Left ventricle myocardium superior (tissue), 1 donor: ENCODE measurements around the gene LRP4. TPM values are rescaled to one million over a fixed set of nuclear protein-coding genes. Genes with fewer than 3 reads are reported as not detected.
A peak's percentile ranks its signal among the peaks of the same experiment; 100 is the strongest.
"Not testable (repeated sequence)": the region's sequence is repeated elsewhere in the genome, so short reads cannot be mapped to it uniquely, and the experiment has no call there.

ENCODE experiments used
- ATAC-seq: fragments of 200-7000 bp; cut with Tn5 transposase; one replicate; pipeline ENCODE4 v1.9.1; 2020; ENCODE audit warnings: mild to moderate bottlenecking, moderate library complexity
- DNase-seq: peaks from one replicate; pipeline ENCODE4 v3.0.0-alpha.2; 2020
- intact Hi-C: fragments of 100-400 bp; cut with micrococcal nuclease; formaldehyde crosslinking; loops from one replicate; pipeline ENCODE4 v1.11.0; 2022
- total RNA-seq: library from RNA; stranded (reverse); fragmentation: NEBNext Ultra II Directional; extraction: Animal tissue kit (Norgen Biotek cat#: 25700); gene quantifications from one replicate; pipeline ENCODE4 v1.2.1, GENCODE V29; 2021
- donor health status: DM: no; HTN: yes; CAD: no; lungs with severe emphysema.

Gene LRP4
- total RNA-seq, 1 donor from 2014 or later = 21.9 TPM

DNA sequence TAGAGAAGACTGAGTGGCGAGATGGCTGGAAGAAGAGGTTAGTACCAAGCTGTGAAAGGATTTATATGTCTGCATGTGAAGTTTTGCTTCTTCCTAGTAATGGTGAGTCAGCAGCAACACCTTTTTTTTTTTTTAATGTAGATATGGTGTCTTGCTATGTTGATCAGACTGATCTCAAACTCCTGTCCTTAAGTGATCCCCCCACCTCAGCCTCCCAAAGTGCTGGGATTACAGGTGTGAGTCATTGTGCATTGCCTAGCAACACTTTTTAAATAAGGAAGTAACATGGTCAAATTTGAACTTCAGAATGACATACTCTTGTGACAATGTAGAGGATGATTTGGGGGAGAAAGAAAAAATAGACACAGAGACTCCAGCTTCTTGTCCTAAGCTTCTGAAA lies 11.7 kb upstream of the LRP4 start:
- intact Hi-C loops = no loop called here
- DNase-seq = no peak
- no peak for ATAC-seq

DNA sequence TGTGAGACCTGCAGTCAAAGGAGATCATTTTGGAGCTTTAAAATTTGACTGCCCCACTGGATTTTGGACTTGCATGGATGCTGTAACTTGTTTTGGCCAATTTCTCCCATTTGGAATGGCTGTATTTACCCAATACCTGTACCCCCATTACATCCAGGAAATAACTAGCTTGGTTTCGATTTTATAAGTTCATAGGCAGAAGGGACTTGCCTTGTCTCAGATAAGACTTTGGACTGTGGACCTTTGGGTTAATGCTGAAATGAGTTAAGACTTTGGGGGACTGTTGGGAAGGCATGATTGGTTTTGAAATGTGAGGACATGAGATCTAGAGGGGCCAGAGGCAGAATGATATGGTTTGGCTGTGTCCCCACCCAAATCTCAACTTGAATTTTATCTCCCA lies 10.4 kb upstream of the LRP4 start:
- intact Hi-C loops, ATAC-seq, DNase-seq: not testable (repeated sequence)

DNA sequence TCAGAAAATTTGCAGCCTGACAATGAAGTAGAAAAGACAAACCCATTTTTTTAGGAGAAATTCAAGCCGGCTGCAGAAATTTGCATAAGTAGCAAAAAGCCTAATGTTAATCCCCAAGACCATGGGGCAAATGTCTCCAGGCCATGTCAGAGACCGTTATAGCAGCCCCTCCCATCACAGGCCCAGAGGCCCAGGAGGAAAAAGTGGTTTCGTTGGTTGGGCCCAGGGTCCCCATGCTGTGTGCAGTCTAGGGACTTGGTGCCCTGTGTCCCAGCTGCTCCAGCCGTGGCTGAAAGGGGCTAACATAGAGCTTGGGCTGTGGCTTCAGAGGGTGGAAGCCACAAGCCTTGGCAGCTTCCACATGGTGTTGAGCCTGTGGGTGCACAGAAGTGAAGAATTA lies 9.6 kb upstream of the LRP4 start:
- intact Hi-C loops, DNase-seq, ATAC-seq: not testable (repeated sequence)

DNA sequence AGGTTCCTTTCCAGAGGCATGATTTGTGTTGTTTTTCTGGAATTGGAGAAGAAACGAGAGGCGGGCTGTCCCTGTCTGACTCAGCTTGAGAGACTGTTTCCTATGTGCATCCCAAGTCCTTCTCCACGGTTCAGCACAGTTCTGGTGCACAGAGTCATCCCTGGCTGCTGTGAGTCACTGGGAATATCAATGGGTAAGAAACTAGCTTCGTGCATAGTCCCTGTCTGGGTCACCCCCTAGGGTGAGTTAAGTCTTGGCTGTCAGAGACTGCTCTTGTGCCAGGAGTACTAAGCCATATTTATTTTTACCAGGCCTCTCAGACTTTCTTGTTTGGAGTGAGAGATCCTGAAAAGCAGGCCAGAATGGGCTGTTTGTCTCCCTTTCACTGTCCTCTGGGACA lies 2.4 kb upstream of the LRP4 start:
- DNase-seq (no peak), ATAC-seq (peak; percentile 59)
- intact Hi-C loops = no loop called here

DNA sequence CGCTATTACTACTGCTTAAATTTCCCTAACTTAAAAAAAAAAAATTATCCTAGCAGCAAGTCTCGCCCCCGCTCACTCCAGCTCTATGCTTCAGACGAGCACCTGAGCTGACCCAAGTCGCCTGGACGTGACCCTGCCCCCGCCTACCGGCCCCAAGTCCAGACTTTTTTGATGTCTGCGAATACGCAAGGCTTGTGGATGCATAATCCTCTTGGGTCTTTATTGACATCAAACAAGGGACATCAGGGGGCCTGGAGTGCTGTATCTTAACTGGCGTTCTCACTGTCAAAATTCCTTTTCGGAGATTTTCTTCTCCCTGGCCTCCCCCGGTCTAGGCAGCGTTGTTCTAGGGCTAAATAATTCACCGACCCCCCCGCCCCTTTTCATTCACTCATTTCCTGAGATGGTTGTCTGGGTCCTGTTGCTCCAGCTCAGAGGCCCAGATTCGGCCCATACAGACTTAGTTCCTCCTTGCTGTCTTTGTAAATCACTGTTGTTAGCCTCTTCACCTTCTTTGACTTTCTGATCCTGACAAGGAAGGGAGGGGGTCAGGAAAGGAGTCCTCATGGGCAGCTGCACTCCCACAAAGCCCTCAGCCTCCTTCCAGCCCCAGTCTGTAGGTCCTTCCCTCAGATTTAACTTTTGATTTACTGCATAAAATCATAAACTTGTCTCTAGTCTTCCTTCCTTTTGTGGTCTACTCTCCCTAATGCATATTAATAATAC lies 601 bp upstream of the LRP4 start:
- intact Hi-C loops = no loop called here

DNA sequence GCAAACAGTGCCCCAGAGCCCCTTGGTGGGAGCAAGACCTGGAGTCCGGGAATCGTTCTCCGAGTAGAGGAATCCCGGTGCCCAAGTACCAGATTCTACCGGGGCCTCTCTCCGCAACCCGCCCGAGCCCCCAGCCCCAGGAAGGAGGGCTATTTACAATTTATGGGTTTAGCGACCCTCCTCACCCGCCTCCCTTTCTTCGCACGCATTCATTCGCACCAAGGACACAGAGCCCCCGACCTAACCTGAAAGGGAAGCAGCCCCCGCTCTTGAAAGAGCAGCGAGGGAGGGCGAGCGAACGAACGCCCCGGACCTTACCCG lies 628 bp downstream of the LRP4 start:
- intact Hi-C loops = no loop called here
- no peak for ATAC-seq
- no peak for DNase-seq

More for the DNA sequence above, 601 bp upstream of the LRP4 start:
- no peak for ATAC-seq
- no peak for DNase-seq

DNA sequence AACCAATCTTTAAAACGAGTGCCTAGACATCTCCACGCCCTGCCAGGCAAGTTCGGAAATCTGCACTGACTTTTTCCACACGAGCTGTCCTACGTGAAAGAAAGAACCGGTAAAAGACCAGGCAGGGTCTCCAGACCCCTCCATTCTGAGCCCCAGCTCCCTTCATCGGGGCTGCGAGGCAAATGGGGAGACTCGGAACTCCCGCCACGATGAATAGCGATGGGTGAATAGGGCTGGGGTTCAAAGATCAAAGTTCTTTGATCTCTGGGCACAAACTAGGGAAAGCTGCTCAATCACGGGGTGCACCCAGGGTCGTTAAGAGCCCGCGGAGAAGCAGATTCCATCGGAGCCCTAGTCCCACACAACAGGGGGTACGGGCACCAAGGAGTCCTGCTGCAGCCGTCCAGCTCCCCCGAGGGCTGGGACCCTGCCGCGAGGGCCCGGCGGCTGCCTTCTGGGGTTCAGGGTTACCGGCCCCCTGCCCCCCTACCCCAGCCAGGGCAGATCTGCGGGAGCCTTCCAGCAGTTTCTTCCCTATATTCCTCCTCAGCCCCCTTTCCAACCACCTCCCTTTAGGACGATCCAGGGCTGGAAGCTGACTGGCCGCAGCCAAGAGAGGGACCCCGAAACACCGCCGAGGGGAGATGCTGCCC lies 1.1 kb downstream of the LRP4 start:
- intact Hi-C loops = no loop called here

DNA sequence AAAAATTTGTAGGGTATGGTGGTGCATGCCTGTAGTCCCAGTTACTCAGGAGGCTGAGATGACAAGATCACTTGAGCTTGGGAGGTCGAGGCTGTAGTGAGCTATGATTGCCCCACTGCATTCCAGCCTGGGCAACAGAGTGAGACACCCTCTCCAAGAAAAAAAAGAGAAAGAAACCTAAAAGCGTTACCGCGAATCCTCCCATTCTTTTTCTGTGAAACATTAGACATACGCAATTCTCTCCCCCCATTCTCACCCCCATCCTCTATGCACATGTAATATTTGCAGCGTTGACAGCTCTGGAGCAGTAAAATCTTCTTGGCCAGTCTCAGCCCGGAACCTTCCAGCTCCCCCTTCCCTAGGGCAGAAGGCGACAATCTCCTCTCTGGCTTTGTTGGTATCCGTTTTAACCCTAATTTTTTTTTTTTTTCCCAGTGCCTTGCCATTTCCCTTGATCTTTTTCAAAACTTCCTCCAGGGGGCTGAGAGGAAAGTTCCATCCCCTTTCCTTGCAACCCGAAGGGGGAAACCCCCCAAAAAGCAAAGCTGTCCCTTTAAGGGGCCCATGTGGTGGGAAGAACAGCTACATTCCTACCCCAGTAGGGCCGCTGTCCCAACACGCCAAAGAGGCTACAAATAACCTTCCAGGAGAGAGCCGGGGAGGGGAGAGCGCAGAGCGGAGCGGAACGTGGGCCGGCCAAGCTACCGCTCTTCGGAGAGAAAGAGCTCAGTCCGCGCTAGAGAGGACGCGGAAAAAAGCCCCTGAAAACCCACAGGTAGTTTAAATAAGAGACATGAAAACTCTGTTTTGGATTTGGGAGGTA lies 1.9 kb downstream of the LRP4 start:
- DNase-seq (peak; percentile 77), ATAC-seq (peak; percentile 76)
- intact Hi-C loops = no loop called here

More for the DNA sequence above, 1.1 kb downstream of the LRP4 start:
- DNase-seq (no peak), ATAC-seq (no peak)

DNA sequence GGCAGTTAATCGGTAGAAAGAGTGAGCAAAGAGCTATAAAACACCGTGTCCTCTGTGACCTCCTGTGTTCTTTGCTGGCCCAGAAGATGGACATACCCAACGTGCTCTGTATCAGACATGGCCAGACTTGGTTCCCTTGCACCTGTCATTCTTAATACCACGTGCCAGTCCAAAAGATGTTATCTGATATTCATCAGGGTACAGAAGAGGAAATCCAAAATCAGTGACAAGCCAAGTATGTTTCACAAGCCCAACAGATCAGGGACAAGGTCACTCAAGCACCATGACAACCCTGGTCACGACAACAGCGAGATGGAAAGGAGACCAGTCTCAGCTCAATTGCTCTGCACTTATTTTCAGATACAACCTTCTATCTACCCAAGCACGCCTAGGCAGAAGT lies 3.4 kb downstream of the LRP4 start:
- no peak for DNase-seq
- no peak for ATAC-seq
- intact Hi-C loops = no loop called here

DNA sequence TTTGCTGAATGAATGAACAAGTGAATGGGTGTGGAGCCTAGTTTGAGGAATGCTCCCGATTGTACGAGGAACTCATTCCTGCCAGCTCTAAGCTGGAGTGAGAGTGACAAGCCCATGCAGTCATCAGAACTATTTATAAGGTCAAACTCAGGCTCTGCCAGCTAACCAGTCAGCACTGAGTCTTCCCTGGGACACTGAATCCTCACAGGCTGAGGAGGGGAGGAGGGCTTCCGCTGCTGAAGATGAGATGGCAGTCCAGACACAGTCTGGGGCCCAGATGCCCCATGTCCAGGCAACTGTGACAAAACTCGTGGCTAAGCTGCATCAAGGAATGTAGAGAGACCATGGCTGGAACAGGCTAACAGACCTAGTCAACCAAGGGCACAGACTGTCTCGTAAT lies 4.0 kb downstream of the LRP4 start:
- DNase-seq (peak; percentile 55), ATAC-seq (peak; percentile 78)
- intact Hi-C loops = no loop called here

DNA sequence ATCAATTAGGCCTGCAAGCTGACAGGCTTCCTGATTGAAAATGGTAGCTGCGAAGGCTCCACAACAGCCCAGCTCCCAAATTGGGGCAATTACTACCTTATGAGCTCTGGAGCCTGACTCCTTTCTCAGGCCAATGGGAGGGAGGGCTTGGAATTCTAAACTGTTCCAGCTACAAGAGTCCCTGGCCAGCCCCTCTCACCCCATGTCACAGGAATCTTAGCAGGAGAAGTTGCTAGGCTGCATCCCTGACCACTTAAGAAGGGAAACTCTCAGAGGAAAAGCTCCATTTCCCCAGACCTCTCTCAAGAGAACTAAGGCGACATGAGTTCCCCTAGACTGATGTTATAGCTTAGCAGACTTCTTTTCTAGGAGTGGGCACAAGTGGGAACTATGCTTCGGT lies 4.9 kb downstream of the LRP4 start:
- DNase-seq = no peak
- no peak for ATAC-seq
- intact Hi-C loops = no loop called here

DNA sequence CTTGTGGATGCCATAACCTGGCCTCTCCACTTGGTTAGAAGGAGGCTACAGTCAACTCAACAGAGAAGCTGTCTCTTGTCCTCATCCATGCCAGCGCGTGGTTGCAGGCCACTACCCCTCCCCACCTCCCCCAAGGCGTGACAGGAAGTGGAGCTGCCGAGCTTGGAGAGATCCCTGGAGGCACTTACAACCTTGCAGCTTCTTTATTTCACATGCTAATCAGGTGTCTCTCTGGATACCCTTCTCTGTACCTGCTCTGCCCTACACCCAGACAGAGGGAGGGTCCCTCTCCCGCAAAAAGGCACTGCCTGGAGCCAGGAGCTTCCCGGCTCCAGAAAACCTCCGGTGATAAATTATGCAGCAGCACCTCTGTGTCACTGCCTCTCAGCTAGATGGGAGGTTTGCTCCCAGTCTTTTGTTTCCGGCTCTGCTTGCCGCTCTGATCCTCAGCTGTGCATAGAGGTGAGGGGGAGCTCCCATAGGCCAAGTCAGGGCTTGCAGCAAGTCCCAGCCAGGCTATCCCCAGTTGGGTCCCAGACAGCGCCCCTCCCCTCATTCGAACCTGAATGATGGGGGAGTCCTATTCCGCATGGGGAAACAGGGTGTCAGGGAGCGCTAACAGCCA lies 5.7 kb downstream of the LRP4 start:
- intact Hi-C loops = no loop called here
- no peak for ATAC-seq
- no peak for DNase-seq

DNA sequence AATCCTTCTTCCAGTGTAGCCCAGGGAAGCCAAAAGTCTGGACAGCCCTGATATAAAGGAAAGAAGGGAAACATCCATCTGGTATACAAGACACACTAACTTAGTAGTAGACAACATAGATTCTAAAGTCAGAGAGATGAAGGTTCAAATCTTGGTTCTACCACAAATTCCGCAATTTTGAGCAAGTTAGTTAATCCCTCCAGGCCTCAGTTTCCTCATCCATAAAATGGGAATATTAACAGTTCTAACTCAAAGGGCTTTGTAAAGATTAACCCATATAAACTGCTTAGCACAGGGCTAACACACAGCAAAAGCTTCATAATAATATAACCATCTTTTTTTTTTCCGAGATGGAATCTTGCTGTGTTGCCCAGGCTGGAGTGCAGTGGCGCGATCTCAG lies 10.7 kb downstream of the LRP4 start:
- intact Hi-C loops = no loop called here

DNA sequence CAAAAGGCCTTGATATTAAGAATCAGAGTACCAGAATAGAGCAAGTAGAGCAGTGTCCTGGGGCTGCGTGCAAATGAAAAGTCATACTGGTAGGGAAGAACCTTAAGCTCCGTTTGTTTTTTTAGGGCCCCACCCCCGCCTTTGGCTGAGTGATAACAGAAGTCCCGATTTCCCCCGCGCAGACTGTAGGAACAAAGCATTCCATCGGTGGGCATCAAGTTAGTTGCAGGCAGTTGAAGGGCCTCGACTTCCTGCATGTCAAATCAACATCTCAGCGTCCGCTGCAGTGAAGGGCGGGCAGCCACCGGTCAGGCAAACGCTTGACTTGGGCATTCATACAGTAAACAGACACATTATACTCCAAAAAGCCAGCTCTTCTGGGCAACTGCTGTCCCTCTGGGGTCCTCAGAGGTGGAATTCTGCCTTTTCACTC lies 11.7 kb downstream of the LRP4 start:
- intact Hi-C loops = no loop called here
- no peak for DNase-seq
- ATAC-seq = no peak

More for the DNA sequence above, 10.7 kb downstream of the LRP4 start:
- ATAC-seq (no peak), DNase-seq (no peak)

DNA sequence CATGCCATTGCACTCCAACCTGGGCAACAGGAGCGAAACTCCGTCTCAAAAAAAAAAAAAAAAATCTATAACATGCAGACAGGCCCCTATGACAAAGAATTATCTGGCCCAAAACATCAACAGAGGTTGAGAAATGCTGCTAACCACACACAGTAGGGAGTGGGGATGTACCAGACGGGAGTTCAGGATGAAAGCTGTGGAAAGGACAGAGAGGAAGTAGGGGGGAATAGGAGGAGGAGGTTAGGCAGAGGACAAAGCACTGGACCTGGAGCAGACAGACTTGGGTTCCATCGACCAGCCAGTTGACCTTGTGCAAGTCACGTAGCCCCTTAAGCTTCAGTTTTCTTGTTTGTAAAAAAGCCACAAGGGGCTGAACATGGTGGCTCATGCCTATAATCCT lies 12.5 kb downstream of the LRP4 start:
- intact Hi-C loops = no loop called here
- ATAC-seq = no peak
- no peak for DNase-seq

DNA sequence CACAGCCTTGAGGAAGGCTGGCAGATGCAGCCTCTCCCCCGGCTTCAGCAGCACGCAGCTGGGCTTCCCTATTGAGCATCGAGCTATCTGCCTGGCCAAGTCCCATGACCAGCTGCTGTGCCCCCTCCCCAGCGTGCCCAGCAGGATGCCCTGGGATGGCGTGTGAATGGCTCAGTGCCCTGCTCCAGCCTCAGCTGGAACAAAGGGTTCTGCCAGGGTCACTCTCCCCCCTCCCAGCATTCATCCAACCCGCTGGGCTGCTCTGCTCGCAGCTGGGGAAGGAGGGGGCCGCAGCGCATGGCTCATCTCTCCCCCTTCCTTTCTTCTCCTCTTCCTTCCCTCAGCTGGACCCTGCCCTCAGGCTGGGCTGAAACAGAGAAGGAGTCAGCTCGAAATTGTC lies 14.5 kb downstream of the LRP4 start:
- ATAC-seq = peak; percentile 97
- peak; percentile 83 for DNase-seq
- intact Hi-C loops = no loop called here

DNA sequence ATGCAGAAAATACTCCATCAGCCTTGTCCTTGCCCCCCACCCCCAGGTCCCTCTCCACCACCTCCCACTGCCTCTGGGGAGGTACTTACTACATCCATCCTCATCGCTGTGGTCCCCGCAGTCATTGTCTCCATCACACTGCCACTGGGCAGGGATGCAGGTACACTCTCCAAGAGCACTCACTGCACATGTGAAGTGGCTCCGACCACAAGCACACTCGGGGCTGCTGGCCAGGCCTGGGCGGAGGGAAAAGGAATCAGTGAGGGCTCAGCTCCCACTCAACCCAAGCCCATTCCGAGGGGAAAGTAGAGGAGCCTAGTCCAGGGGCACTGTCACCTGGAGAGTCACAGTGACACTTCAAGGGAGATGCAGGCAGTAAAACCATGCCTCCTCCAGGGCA lies 15.7 kb downstream of the LRP4 start:
- intact Hi-C loops = no loop called here
- no peak for DNase-seq
- ATAC-seq = no peak

DNA sequence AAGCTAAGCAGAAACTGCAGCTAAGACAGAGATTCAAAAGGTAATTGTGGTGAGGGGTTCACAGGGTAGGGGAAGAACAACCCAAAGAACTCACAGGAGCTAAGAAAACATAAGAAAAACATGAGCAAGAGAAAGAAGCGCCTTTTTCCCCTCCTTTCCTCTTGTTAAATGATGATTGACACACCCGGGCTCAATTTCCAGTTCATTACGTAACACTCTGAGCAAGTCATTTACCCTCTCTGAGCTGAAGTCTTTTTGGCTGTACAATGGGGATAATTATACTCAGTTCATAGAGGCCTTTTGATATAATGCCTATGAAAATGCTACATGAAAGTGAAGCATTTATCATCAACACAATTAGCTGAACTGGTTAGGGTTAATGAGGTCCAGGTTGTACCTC lies 17.2 kb downstream of the LRP4 start:
- intact Hi-C loops = no loop called here
- DNase-seq = no peak
- no peak for ATAC-seq

DNA sequence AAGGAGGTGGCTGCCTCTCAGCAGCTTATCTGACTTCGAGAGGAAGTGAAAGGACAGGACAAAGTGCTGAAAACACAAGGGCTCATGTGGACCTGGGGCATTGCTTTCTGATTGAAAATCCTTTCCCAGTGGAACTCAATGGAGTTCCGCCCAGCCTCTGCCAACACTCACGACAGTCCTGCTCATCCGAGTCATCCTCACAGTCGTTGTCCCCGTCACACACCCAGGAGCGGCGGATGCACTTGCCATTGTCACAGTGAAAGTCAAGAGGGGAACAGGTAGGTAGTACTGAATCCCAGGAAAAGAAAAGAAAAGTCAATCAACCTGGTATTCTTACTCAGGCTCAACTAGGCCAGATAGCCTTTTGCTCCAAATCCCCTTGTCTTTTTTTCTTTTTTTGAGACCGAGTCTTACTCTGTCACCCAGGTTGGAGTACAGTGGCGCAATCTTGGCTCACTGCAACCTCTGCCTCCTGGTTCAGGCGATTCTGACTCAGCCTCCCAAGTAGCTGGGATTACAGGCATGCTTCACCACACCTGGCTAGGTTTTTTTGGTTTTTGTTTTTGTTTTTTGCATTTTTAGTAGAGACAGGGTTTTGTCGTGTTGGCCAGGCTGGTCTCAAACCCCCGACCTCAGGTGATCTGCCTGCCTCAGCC lies 18.1 kb downstream of the LRP4 start:
- intact Hi-C loops = no loop called here
- DNase-seq = no peak
- no peak for ATAC-seq
